WTC11 (cell line): ENCODE measurements around the gene RASGEF1C. TPM values are rescaled to one million over a fixed set of nuclear protein-coding genes. Genes with fewer than 3 reads are reported as not detected.

ENCODE experiments used
- ATAC-seq: fragments of 200-7000 bp; cut with Tn5 transposase; 2 replicates; pipeline ENCODE4 v1.10.0; 2021; ENCODE audit warnings: mild to moderate bottlenecking, moderate library complexity
- CTCF ChIA-PET: fragments of 300-600 bp; sonication (Branson Sonifier 250); formaldehyde crosslinking; loops from one replicate; lab custom pipeline; 2021; ENCODE audit warnings: antibody characterized with exemption; lab: Charles Lee
- POLR2A ChIA-PET: fragments of 350-600 bp; sonication (Branson Sonifier 250); formaldehyde crosslinking; loops from one replicate; lab custom pipeline; 2021; ENCODE audit warnings: antibody characterized with exemption; lab: Charles Lee
- DNase-seq: peaks from one replicate; pipeline ENCODE4 v3.0.0; 2021; ENCODE audit warnings: low spot score
- H3K27ac Mint-ChIP-seq: 2 replicates; pipeline ENCODE4 v1.8.0; 2021; ENCODE audit warnings: mixed read lengths
- H3K27me3 Mint-ChIP-seq: 2 replicates; pipeline ENCODE4 v1.8.0; 2021; ENCODE audit warnings: low read depth, mild to moderate bottlenecking, moderate library complexity, mixed read lengths
- H3K36me3 Mint-ChIP-seq: 2 replicates; pipeline ENCODE4 v1.8.0; 2021; ENCODE audit warnings: mixed read lengths
- H3K4me1 Mint-ChIP-seq: 2 replicates; pipeline ENCODE4 v1.8.0; 2022; ENCODE audit warnings: mixed read lengths
- H3K4me3 Mint-ChIP-seq: 2 replicates; pipeline ENCODE4 v1.8.0; 2021; ENCODE audit warnings: mild to moderate bottlenecking, moderate library complexity, mixed read lengths
- H3K9me3 Mint-ChIP-seq: 2 replicates; pipeline ENCODE4 v1.8.0; 2021; ENCODE audit warnings: mixed read lengths
- ATF1 ChIP-seq: sonication (generic); formaldehyde crosslinking; IDR thresholded peaks from 2 replicates; pipeline ENCODE4 v1.8.1; 2023; ENCODE audit warnings: mild to moderate bottlenecking, moderate library complexity, missing genetic modification reagents
- ATF6 ChIP-seq: sonication (generic); formaldehyde crosslinking; IDR thresholded peaks from 2 replicates; pipeline ENCODE4 v1.8.1; 2023; ENCODE audit warnings: mild to moderate bottlenecking, missing genetic modification reagents
- ERG ChIP-seq: fragments of 250-450 bp; sonication (Bioruptor Pico); IDR thresholded peaks from 2 replicates; pipeline ENCODE4 v1.8.0; 2021; ENCODE audit warnings: mild to moderate bottlenecking
- HMGA2 ChIP-seq: fragments of 250-450 bp; sonication (Bioruptor Pico); IDR thresholded peaks from 2 replicates; pipeline ENCODE4 v1.4.0; 2021; ENCODE audit warnings: mild to moderate bottlenecking, moderate library complexity
- MXD4 ChIP-seq: fragments of 250-450 bp; sonication (Bioruptor Pico); IDR thresholded peaks from 2 replicates; pipeline ENCODE4 v1.8.0; 2021; ENCODE audit warnings: mild to moderate bottlenecking, moderate library complexity, borderline replicate concordance
- PREB ChIP-seq: sonication (generic); formaldehyde crosslinking; IDR thresholded peaks from 2 replicates; pipeline ENCODE4 v1.8.1; 2022; ENCODE audit warnings: mild to moderate bottlenecking, missing genetic modification reagents, moderate library complexity, borderline replicate concordance
- STAT6 ChIP-seq: sonication (generic); formaldehyde crosslinking; conservative IDR thresholded peaks from 2 replicates; pipeline ENCODE4 v1.8.1; 2023; ENCODE audit warnings: mild to moderate bottlenecking, low read depth, missing genetic modification reagents, moderate library complexity
- TEAD1 ChIP-seq: sonication (generic); formaldehyde crosslinking; IDR thresholded peaks from 2 replicates; pipeline ENCODE4 v1.8.0; 2022; ENCODE audit warnings: mild to moderate bottlenecking, missing genetic modification reagents
- ZNF121 ChIP-seq: sonication (generic); formaldehyde crosslinking; IDR thresholded peaks from 2 replicates; pipeline ENCODE4 v1.8.0; 2023; ENCODE audit warnings: missing genetic modification reagents
- ZNF317 ChIP-seq: sonication (generic); formaldehyde crosslinking; IDR thresholded peaks from 2 replicates; pipeline ENCODE4 v1.8.1; 2023; ENCODE audit warnings: low read depth, mild to moderate bottlenecking, moderate library complexity, missing genetic modification reagents, borderline replicate concordance
- ZNF532 ChIP-seq: fragments of 250-450 bp; sonication (Bioruptor Pico); IDR thresholded peaks from 2 replicates; pipeline ENCODE4 v1.9.0; 2021; ENCODE audit warnings: mild to moderate bottlenecking, borderline replicate concordance
- ZSCAN18 ChIP-seq: fragments of 250-450 bp; sonication (Bioruptor Pico); IDR thresholded peaks from 2 replicates; pipeline ENCODE4 v2.1.2; 2022; ENCODE audit warnings: mild to moderate bottlenecking, moderate library complexity
- total RNA-seq: library from RNA; stranded (reverse); gene quantifications from 3 replicates; pipeline ENCODE4 v1.2.3, GENCODE V29; 2021

Gene RASGEF1C
- total RNA-seq, 1 experiment from 2014 or later = 0.96 TPM

GRCh38 chr5:180093651-180094382 is 115.2 kb downstream of the RASGEF1C start:
- no peak for DNase-seq
- Mint-ChIP-seq H3K9me3 (peaks cover 12% of the 10 kb centered on the region), H3K27me3 (no peaks in the 10 kb centered on the region; the same call in 1 of the 2 replicates), H3K4me3 (no peak overlapping the region), H3K27ac (no peak overlapping the region; the same call in 1 of the 2 replicates), H3K4me1 (peaks cover 11% of the 10 kb centered on the region), H3K36me3 (no peaks in the 10 kb centered on the region)
- ChIA-PET CTCF (no interaction called here), POLR2A (no interaction called here)
- TF ChIP-seq ZSCAN18 (CRISPR knock-in tag) = no peak
- no peak for TF ChIP-seq ZNF532 (CRISPR knock-in tag)
- no peak for TF ChIP-seq STAT6 (CRISPR knock-in tag)
- TF ChIP-seq ATF6 (CRISPR knock-in tag) = no peak
- no peak for TF ChIP-seq PREB (CRISPR knock-in tag)
- TF ChIP-seq ATF1 (CRISPR knock-in tag) = no peak
- TF ChIP-seq ZNF121 = no peak
- TF ChIP-seq MXD4 (CRISPR knock-in tag) = no peak
- no peak for TF ChIP-seq HMGA2 (CRISPR knock-in tag)
- ATAC-seq = no peak

- Mint-ChIP-seq H3K27ac (no peak overlapping the region), H3K27me3 (no peaks in the 10 kb centered on the region; the same call in 1 of the 2 replicates), H3K36me3 (no peaks in the 10 kb centered on the region), H3K9me3 (peaks cover 8% of the 10 kb centered on the region), H3K4me1 (peaks cover 17% of the 10 kb centered on the region), H3K4me3 (no peak overlapping the region)
- no peak for TF ChIP-seq TEAD1 (CRISPR knock-in tag)
- no peak for TF ChIP-seq ERG (CRISPR knock-in tag)
- TF ChIP-seq ZNF317 (CRISPR knock-in tag) = no peak
- DNase-seq = no peak
- POLR2A ChIA-PET = no interaction called here
- CTCF ChIA-PET = interaction anchor here (0.7 kb wide), 1 partner anchor 995 kb away, joined by 3 read pairs; no protein-coding TSS in a partner anchor
- no peak for ATAC-seq
These were observed 115.8 kb downstream of the RASGEF1C start for GRCh38 chr5:180093241-180093640.
